PC-3 (cell line): Measurements from ENCODE around the gene FOXP1.

Experiments used
- CTCF ChIP-seq: fragments of 300-600 bp; sonication (generic); conservative IDR thresholded peaks from 2 replicates; pipeline ENCODE4 v1.5.1; 2017; ENCODE audit warnings: antibody characterized with exemption, low read depth, mild to moderate bottlenecking, low read length
- EZH2 ChIP-seq: fragments of 300-600 bp; sonication (generic); IDR thresholded peaks from one replicate; pipeline ENCODE4 v1.6.1; 2017; ENCODE audit warnings: antibody characterized with exemption, mild to moderate bottlenecking, low read length; ENCODE audit not compliant: unreplicated experiment
- EZH2phosphoT487 ChIP-seq: fragments of 300-600 bp; sonication (generic); IDR thresholded peaks from 2 replicates; pipeline ENCODE4 v1.6.1; 2018; ENCODE audit warnings: mild to moderate bottlenecking, antibody characterized with exemption, low read length, borderline replicate concordance

GRCh38 chr3:71311661-71312046 is 271.9 kb downstream of the FOXP1 start:
- TF ChIP-seq CTCF (no peak), EZH2phosphoT487 (no peak), EZH2 (no peak)
